Nucleus accumbens (tissue), 56 donors: ENCODE measurements around the gene CCNL2.
A peak's percentile ranks its signal among the peaks of the same experiment; 100 is the strongest.
"Not testable (repeated sequence)": the region's sequence is repeated elsewhere in the genome, so short reads cannot be mapped to it uniquely, and the experiment has no call there.

Experiments used
- DNase-seq, 56 donors: peaks; one replicate each; lab custom pipeline; 2025; lab: John Stamatoyannopoulos, UW

The CCNL2 gene

DNA sequence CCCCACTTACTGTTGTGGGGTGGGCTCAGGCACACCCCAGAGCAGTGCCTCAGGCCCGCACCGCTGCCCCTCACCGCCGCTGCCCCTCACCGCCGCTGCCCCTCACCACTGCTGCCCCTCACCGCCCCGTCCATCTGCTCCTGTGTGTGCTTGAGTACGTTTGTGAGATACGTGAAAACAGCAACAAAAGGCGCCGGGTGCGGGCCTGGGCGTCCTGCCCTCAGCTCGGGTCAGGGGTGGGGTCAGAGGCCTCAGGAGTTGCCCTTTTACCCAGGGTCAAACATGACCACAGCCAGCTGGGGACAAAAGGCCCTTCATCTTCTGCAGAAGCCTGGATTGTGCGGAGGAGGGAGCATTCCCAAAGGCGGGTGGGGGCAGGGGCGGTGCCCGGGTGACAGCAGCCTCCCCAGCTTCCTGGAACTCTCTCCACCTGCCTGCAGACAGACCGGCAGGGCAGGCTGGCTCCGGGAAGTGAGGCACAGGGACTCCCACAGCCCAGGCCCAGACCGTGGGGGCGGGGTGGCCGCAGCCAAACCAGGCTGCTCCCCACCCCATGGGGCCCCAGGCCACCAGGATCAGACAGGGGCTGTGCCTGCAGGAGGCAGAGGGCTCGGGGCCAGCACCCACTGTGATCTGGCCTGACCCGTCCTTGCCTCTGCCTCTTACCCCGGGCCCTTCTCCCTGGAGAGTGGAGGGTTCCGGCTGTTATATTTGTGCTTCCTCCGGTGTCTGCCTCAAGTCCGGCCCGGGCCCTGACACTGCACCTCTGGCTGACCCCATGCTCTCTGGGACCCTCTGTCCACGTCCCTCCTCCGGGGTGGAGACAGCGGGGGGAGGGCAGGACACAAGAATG lies 34.0 kb upstream of the CCNL2 start:
- DNase-seq: peak in 52 of 56 donors; percentile 31 to 90 (median 75)

DNA sequence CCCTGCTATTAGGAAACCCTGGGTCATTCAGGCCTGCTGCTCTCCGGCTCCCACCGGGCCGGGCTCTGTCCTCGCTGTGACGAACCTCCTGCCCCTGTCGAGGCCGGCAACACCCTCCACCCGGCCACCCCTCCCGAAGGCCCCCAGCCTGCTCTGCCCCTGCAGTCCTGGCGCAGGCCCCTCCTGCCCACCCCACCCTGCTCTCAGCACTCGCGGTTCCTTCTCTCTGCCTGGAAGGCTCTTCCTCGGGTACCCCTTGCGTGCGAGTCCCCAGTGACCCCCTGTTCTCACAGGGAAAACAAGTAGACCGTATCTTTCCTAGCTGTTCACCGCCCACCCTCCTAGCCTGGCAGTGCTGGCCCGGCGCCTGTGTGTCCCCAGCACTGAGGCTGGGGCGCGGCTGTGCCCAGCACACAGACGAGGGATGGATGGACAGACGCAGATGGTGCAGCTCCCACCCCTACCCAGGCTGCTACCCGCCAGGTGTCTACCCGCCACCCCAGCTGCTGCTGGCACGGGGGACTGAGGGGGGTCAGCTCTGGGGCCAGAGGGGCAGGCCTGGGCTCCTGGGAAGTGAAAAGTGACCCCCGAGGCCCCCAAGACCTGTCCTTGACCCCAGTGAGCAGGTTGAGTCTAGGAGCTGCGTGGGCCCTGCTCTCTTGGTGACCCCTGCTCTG lies 33.3 kb upstream of the CCNL2 start:
- peak in 8 of 56 donors; percentile 25 to 66 (median 46) for DNase-seq

DNA sequence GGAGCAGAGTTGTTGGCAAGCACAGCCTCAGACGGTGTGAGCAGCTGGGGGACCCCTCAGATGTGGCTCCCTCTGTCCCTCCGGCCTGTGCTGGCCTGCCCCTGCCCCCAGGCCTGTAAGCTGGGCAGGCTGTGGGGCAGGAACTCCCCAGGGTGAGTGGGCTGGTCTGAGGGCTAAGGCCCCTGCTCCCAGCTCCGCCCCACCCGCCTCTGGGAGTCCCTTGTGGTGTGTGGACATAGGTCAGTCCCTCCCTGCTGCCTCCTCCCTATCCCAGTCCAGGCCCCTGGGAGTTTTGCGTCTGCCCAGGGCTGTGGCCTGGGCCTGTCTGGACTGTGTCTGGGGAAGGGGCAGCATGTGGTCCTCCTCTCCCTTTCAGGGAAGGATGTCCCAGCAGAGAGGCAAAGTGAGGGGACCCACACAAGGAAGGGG lies 32.7 kb upstream of the CCNL2 start:
- DNase-seq: peak in 16 of 56 donors; percentile 27 to 73 (median 46)

DNA sequence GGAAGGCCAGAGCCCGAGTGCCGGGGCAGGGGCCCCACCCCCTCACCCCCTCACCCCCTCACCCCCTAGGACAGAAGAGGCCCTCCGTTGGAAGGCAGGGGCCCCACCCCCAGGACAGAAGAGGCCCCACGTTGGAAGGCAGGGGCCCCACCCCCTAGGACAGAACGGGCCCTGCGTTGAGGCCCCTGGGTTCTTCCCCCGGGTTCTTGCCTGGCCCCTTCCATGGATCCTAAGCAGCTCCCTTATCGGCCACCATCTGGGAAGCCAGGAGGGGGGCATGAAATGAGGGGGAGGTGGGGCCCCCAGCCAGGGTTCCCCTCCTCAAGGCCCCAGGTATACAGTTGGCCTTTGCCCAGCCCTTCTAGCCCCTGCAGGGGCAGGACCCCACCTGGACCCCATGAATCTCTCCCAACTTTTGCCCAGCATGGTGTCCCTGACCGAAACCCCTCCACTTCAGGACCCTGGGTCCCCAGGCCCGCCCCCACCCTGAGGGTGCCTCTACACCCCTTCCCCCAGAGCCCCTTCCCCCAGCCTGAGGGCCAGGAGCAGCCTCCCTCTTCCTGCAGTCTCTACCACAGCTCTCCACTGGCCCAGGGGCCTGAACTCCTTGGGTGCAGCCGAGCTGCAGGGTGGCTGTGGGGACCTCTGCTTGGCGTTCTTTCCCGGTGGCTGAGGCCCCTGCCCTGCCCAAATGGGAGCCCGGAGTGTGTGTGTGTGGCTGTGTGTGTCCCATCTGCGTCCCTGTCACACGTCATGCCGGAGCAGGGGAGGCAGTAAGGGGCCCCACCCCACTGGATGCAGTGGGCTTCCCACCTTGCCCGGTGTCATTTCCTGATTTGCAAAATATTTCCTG lies 32.1 kb upstream of the CCNL2 start:
- DNase-seq: peak in 6 of 56 donors; percentile 42 to 68 (median 58)

DNA sequence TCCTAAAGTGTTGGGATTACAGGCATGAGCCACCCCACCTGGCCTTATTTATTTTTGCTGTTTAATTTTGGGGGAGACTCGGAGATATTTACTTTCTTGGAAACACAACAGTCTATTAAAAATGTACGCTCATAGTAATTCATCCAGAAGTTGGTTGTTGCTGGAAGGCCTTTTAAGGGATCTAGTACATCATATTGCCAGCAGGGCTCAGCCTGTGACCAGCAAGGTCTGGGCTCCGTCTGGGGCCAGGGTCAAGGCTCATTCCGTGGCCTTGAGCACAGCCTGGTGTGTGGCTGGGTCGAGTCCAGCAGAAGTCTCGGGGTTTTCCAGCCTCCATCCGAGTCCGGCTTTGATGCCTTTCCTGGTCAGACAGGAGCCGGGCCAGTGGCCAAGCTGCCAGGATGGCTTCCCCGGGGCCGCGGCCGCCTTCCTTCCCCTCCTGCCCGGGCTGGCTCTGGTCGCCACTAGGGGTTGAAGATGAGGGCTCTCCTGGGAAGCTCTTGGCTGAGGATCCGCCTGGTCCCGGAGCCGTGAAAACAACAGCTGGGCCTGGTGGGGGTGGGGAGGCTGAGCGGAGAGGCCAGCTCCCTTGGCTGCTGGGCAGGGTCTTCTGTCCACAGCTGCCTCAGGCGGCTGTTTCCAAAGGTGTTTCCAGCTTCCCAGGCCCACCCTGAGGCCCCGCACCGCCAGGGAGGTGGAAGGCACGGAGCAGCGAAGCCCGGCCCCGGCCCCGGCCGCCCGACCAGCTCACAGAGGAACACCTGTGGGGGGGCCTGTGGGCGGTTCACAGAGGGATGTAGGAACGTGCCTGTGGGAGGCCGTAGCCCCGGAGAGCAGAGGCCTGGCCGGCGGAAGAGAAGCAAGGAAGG lies 31.2 kb upstream of the CCNL2 start:
- peak in 50 of 56 donors; percentile 23 to 83 (median 63) for DNase-seq

DNA sequence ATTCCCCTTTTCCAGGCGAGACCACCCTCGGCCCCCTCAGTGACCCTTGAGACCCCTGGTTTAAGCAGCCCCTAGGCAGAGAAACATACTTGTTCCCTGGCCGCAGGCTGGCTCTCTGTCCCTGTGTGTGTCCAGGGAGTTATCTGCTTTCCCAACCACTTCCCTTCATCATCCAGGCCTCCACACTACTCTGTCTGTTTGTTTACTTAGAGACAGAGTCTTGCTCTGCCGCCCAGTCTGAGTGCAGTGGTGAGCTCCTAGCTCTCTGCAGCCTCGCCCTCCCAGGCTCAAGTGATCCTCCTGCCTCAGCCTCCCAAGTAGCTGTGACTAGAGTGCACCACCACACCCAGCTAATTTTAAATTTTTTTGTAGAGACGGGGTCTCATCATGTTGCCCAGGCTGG lies 30.5 kb upstream of the CCNL2 start:
- no peak for DNase-seq

DNA sequence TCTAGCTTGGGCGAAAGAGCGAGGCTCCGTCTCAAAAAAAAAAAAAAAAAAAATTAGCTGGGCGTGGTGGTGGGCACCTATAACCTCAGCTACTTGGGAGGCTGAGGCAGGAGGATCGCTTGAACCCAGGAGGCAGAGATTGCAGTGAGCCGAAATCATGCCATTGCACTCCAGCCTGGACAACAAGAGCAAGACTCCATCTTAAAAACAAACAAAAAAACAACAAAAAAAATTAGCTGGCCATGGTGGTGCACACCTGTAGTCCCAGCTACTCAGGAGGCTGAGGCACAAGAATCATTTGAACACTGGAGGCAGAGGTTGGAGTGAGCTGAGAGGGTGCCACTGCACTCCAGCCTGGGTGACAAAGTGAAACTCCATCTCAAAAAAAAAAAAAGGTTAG lies 29.8 kb upstream of the CCNL2 start:
- DNase-seq: not testable (repeated sequence)

DNA sequence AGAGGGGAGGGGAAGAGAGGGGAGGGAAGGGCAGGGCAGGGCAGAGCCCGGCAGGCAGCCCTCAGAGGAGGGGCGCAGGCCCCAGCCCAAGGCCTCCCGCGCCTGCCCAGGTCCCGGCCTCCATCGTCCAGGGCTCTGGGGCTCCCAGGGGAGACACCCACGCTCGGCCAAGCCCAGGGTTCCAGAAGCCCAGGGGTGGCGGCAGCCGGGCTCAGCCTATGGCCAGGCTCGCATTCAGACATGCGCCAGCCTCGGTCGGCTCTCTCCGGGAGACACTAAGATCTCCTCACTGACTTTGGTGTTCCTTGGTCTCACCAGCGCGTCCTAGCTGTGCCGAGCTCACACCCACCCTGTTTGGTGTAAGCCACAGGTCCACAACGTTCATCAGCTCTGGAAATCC lies 29.0 kb upstream of the CCNL2 start:
- peak in 4 of 56 donors; percentile 22 to 41 (median 30) for DNase-seq

DNA sequence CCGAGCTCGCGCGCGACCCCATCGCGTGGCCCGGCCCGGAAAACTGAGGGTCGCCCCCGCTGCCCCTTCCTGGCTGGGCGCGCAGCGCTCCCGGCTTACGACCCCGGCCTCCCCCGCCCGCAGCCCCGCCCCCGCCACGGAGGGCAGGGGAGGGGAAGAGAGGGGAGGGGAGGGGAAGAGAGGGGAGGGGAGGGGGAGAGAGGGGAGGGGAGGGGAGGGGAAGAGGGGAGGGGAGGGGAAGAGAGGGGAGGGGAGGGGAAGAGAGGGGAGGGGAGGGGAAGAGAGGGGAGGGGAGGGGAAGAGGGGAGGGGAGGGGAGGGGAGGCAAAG lies 28.6 kb upstream of the CCNL2 start:
- DNase-seq: peak in 4 of 56 donors; percentile 38 to 61 (median 49)

DNA sequence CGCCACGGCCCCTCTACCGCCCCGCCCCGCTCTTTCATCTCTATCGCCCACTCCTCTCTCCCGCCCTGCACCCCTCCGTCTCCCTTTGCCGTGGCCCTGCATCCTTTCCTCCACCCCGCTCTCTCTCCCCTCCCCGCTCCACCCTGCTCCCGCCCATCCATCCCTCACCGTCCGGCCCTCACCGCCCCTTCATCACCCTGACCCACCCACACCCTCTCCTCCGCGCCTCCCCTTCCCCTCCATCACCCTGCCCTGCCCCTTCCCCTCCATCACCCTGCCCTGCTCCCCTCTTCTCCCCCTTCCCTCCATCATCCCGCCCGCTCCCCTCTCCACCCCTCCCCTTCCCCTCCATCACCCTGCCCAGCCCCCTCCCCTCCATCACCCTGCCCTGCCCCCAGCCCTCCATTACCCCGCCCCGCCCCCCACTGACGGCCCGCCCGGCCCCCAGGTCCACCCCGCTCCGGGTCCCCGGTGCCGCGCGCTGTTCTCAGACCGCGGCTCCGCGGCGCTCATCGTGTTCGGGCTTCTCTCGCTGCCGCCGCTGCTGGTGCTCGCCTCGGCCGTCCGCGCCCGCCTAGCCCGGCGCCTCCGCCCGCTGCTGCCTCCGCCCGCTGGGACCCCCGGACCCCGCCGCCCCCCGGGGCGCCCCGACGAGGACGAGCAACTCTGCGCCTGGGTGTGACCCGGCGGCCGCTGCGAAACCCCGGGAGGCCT lies 28.1 kb upstream of the CCNL2 start:
- DNase-seq: peak in 43 of 56 donors; percentile 10 to 87 (median 66)

DNA sequence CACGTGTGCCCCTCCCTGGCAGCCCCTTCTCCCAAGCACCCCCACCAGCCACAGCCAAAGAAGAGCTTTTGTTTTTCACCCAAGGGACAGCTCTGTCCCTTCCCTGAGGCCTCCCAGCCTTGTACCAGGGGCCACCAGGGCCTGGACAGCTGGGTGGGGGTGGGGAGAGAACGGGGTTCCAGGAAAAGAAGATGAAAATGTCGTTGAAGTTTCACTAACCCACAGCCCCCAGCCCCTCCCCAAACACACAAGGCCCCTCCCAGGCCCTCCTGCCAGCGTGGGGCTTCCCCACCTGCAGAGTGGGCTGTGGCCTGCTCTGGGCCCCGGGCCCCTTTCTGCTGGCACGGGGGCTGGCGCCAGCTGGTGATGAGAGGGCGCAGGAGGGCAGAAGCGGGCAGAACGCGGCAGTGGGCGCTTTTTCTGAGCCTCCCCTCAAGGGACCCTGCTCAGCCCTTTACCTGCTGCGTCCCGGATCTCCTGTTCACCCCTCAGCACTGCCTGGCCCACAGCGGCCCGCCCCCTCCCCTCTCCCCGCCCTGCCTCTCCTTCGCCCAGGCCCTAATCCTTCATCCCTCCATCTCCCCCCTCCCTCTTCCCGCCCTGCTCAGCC lies 27.5 kb upstream of the CCNL2 start:
- peak in 51 of 56 donors; percentile 28 to 89 (median 70) for DNase-seq

DNA sequence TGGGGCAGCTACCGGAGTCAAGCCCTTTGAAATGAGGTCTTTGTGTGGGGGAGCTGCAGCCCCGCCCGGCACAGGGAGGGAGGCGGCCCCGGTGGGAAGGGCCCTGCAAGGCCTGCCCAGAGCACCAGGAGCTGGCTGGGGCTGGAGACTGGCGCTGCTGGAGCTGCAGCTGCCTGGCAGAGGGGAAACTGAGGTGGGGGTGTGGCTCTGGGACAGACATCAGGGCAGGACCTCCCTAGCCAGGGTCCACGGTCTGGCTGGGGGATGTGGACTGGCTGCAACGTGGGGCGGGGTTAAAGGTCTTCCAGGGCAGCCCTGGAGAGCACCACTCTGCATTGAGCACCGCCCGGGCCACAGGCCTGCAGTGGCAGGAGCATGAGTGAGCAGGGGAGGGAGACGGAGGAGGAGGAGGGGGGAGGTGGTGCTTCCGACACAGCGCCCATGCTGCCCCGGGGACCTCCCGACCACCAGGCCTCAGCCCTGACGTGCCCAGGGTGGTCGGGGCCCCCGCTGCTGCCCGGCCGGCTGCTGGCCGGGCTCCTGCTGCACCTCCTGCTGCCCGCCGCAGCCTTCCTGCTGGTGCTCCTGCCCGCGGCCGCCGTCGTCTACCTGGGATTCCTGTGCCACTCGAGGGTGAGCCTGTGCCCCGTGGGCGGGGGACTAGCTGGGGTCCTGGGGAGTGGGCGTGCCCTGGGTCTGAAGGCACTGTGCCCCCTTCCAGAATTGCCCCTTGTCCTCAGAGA lies 26.8 kb upstream of the CCNL2 start:
- DNase-seq: peak in 49 of 56 donors; percentile 29 to 88 (median 74)

DNA sequence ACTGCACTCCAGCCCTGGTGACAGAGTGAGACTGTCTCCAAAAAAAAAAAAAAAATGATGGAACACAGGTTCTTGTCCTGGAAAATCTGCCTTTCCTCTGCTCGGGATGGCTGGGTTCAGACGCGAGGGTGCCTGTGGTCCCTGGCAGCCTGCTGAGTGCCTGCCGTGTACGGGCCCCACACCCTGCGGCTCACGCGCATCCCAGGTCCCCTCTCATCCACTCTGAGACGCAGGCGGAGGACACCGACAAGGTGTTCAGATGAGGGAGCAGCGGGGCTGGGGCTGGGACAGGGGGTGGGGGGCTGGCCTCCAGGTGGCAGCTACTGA lies 26.3 kb upstream of the CCNL2 start:
- DNase-seq: no peak

DNA sequence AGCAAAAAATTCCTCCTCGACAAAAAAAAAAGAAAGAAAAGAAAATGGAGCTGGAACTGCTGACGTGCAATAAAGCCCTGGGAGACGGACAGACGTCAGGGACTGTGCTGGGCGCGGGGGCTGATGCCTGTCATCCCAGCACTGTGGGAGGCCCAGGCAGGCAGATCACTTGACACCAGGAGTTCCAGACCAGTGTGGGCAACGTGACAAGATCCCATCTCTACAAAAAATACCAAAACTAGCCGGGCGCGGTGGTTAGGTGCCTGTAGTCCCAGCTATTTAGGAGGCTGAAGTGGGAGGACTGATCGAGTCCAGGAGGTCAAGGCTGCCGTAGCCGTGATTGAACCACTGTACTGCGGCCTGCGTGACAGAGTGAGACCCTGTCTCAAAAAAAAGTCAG lies 25.6 kb upstream of the CCNL2 start:
- no peak for DNase-seq

DNA sequence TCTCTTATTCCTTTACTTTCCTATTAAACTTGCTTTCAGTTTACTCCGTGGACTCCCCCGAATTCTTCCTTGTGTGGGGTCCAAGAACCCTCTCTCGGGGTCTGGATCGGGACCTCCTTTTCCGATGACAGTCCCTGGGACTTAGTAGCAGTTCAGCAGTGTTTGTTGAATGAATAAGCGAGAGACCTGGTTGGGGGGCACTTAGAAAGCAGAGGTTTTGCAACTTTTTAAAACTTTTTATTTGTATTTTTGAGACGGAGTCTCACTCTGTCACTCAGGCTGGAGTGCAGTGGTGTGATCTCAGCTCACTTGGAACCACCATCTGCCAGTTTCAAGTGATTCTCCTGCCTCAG lies 24.1 kb upstream of the CCNL2 start:
- DNase-seq: no peak

DNA sequence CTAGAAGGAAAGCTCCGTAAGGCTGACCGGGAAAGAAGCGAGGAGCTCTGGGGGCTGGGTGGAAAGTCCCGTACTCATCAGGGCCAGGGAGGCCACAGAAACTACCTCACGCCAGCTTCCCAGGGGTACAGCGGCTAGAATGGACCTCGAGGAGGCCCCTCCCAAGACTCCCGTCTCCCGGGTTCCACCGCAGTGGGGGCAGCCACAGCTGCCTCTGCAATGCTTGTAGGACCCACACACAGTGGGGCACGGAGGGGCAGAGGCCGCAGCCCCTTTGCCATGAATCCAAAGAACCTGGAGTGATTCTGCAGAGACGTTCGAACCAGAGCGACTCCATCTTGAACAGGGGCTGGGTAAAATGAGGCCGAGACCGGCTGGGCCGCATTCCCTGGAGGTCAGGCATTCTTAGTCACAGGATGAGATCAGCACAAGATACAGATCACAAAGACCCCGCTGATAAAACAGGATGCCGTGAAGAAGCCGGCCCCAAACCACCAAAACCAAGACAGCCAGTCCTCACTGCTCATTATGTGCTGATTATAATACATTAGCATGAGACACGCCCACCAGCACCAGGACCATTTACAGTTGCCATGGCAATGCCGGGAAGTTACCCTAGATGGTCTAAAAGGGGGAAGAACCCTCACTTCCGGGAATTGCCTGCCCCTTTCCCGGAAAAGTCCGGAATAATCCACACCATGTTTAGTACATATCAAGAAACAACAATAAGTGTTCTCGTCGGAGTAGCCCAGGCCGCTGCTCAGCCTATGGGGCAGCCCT lies 23.5 kb upstream of the CCNL2 start:
- peak in 2 of 56 donors; percentile 35 to 44 for DNase-seq

DNA sequence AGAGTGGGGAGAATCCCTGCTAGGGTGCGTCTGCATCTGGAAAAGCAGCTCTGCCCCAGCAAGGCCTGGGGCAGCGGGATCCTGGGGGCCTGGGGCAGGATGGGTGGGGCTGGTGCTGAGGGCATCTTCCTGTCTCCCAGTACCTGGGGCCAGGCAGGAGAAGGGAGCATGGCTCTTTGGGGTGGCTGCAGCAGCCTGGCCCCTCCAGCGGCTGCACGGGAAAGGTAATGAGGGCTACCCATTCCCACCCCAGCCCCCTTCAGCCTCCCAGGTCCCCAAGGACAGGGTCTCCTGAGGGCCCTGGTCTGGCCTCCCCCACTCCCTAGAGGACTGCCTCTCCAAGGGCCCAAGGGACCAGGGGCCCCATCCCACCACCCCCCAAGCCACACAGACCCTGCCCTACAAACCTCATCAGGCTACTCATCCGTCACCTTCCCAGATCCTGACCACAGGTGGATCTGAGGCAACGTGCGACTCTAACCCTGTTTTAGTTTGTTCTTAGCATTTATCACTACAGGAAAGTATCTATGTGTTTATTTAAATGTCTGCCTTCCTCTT lies 22.9 kb upstream of the CCNL2 start:
- no peak for DNase-seq
